Endothelial cell of umbilical vein (primary cell): Measurements from ENCODE around the gene GIGYF2.

Source experiments
- CTCF ChIP-seq, 2 donors: IDR thresholded peaks; 1 replicate in 1 of 2; 2 replicates in 1 of 2; pipeline ENCODE4 v1.5.1; 2011; ENCODE audit warnings: low read length in 2 of 2, mild to moderate bottlenecking in 2 of 2, moderate library complexity in 2 of 2, control low read depth in 1 of 2, inconsistent platforms in 1 of 2, low read depth in 1 of 2; ENCODE audit not compliant: insufficient read depth in 1 of 2; ENCODE audit errors: extremely low read depth in 1 of 2
- POLR2A ChIP-seq: IDR thresholded peaks from 2 replicates; pipeline ENCODE4 v1.6.1; 2012; ENCODE audit warnings: low read depth, mild to moderate bottlenecking, control low read depth, low read length

DNA sequence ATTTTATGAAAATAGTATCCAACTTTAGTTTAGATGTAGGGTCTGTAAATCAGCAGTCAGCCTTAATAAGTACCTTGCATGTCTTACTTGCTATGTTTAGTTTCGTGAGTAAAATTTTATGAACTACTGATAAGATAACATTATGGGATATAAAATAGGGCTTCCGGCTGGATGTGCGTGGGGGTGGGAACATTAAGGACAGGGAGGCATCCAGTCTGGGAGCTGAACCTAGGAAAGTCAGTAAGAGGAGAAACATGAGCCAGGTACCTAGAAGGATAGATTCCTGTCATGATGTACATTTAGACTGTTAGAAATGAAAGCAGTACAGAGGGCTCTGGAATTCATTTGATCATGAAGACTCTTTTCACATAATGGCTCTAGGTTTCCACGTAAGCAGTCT, 92.0 kb downstream of the GIGYF2 start:
- TF ChIP-seq CTCF (IDR thresholded peaks at IDR 0.05; ENCODE audit: extremely low read depth in 1 of 2, insufficient read depth in 1 of 2, low read depth in 1 of 2, low read length in 2 of 2) (no peak), POLR2A (no peak)
